GM19099 (cell line): ENCODE measurements around the gene PIEZO1.
A peak's percentile ranks its signal among the peaks of the same experiment; 100 is the strongest.

Source experiments
- POLR2A ChIP-seq: IDR thresholded peaks from 3 replicates; pipeline ENCODE4 v1.6.1; 2011; ENCODE audit warnings: low read depth; ENCODE audit not compliant: insufficient read length; ENCODE audit errors: extremely low read depth

Gene PIEZO1

GRCh38 chr16:88700636-88701482, 84.2 kb downstream of the PIEZO1 start:
- TF ChIP-seq POLR2A: peak; percentile 10

- no peak for TF ChIP-seq POLR2A
Measured at GRCh38 chr16:88700322-88700635, 84.7 kb downstream of the PIEZO1 start.

GRCh38 chr16:88699180-88699579, 85.8 kb downstream of the PIEZO1 start:
- TF ChIP-seq POLR2A: no peak

GRCh38 chr16:88698646-88699045, 86.4 kb downstream of the PIEZO1 start:
- TF ChIP-seq POLR2A: no peak

GRCh38 chr16:88697831-88698615, 87.0 kb downstream of the PIEZO1 start:
- TF ChIP-seq POLR2A: no peak

- no peak for TF ChIP-seq POLR2A
Measured at GRCh38 chr16:88697116-88697830, 87.7 kb downstream of the PIEZO1 start.

GRCh38 chr16:88696441-88696840, 88.6 kb downstream of the PIEZO1 start:
- no peak for TF ChIP-seq POLR2A

- no peak for TF ChIP-seq POLR2A
Measured at GRCh38 chr16:88695753-88696152, 89.3 kb downstream of the PIEZO1 start.

GRCh38 chr16:88695218-88695617, 89.8 kb downstream of the PIEZO1 start:
- no peak for TF ChIP-seq POLR2A

GRCh38 chr16:88694221-88695087, 90.6 kb downstream of the PIEZO1 start:
- TF ChIP-seq POLR2A: no peak

- no peak for TF ChIP-seq POLR2A
Measured at GRCh38 chr16:88693420-88694177, 91.4 kb downstream of the PIEZO1 start.

- no peak for TF ChIP-seq POLR2A
Measured at GRCh38 chr16:88692861-88693260, 92.2 kb downstream of the PIEZO1 start.

- no peak for TF ChIP-seq POLR2A
Measured at GRCh38 chr16:88691924-88692560, 93.0 kb downstream of the PIEZO1 start.
